ENCODE measurements around the gene TWF2. TPM values are rescaled to one million over a fixed set of nuclear protein-coding genes. Genes with fewer than 3 reads are reported as not detected.

TWF2 gene
- total and polyA plus RNA-seq, 2 of the 13 experiments (the other 11 are each of a cell fraction or from before 2014, with no cell fraction given): 45.5 to 108 TPM

DNA sequence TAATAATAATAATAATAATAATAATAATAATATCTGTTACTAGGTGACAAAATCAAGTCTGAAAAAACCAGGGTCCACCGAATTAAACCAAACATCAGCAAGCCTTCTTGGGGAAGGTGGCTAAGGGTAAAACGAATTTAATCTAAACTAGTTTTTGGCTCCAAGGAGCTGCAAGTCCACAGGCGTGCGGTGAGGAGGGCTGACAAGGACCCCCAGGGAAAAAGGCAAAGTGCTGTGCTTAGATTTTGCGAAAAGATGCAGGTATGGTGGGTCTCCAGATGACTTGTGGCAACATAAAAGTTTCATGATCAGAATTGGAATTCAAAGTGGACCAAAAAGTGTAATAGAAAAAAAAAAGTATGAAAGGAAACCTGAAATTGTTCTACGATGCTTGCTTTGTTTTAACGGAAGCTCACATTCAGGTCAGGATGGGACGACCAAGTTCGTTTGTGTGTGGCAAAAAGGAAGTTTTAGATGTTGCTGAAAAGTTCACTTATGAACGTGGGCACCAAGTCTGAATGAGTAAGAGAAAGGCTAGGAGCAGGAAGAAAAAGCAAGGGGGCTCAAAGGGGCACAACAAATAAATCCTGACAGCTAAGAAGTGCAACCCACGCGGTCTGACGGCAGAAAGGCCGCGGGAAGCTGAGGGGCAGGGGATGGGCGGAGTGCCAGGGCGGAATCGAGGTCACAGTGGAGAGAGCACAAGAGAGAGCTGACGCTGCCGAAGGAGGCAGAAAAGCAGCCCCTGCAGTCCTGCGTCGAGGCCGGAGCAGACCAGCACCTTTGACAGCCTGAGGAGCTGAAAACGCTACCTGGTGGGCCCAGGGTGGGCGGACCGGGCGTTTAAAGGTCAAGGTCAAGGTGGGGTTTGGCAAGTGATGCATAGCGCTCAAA lies 38.4 kb upstream of the TWF2 start (continued):
- TF ChIP-seq, protein P1, sequence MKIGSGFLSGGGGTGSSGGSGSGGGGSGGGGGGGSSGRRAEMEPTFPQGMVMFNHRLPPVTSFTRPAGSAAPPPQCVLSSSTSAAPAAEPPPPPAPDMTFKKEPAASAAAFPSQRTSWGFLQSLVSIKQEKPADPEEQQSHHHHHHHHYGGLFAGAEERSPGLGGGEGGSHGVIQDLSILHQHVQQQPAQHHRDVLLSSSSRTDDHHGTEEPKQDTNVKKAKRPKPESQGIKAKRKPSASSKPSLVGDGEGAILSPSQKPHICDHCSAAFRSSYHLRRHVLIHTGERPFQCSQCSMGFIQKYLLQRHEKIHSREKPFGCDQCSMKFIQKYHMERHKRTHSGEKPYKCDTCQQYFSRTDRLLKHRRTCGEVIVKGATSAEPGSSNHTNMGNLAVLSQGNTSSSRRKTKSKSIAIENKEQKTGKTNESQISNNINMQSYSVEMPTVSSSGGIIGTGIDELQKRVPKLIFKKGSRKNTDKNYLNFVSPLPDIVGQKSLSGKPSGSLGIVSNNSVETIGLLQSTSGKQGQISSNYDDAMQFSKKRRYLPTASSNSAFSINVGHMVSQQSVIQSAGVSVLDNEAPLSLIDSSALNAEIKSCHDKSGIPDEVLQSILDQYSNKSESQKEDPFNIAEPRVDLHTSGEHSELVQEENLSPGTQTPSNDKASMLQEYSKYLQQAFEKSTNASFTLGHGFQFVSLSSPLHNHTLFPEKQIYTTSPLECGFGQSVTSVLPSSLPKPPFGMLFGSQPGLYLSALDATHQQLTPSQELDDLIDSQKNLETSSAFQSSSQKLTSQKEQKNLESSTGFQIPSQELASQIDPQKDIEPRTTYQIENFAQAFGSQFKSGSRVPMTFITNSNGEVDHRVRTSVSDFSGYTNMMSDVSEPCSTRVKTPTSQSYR (CRISPR knock-in tag; IDR thresholded peaks at IDR 0.05; ENCODE audit: borderline replicate concordance): peak; percentile 8; the same call in 1 of the 2 replicates
- TF ChIP-seq ZNF563 (CRISPR knock-in tag; IDR thresholded peaks at IDR 0.05) (0 out of 2 replicates have a peak, but pooled peaks have one; percentile 7), FIP1L1 (IDR thresholded peaks at IDR 0.05; ENCODE audit: borderline replicate concordance, insufficient read depth, low read depth, low read length) (peak; percentile 19; the same call in 1 of the 2 replicates), RAD21 (CRISPR knock-in tag; IDR thresholded peaks at IDR 0.05) (no peak), ZNF431 (CRISPR knock-in tag; IDR thresholded peaks at IDR 0.05; ENCODE audit: borderline replicate concordance, low read depth) (no peak), ZNF264 (CRISPR knock-in tag; IDR thresholded peaks at IDR 0.05) (no peak), ZBTB21 (CRISPR knock-in tag; IDR thresholded peaks at IDR 0.05) (no peak), ZNF879 (CRISPR knock-in tag; IDR thresholded peaks at IDR 0.05) (no peak), HOXA9 (CRISPR knock-in tag; IDR thresholded peaks at IDR 0.05; ENCODE audit: borderline replicate concordance) (no peak), NFE2L2 (IDR thresholded peaks at IDR 0.05; ENCODE audit: low read length) (no peak), HNF4G (IDR thresholded peaks at IDR 0.05; ENCODE audit: borderline replicate concordance, low read depth, low read length) (peak; percentile 31; the same call in 1 of the 2 replicates), HNF4G (CRISPR knock-in tag; IDR thresholded peaks at IDR 0.05; ENCODE audit: borderline replicate concordance, low read depth) (no peak), SUZ12 (IDR thresholded peaks at IDR 0.05; ENCODE audit: low read depth, low read length) (no peak), ZNF20 (CRISPR knock-in tag; IDR thresholded peaks at IDR 0.05) (peak; percentile 42; the same call in 1 of the 2 replicates), KDM2A (CRISPR knock-in tag; IDR thresholded peaks at IDR 0.05; ENCODE audit: borderline replicate concordance, low read depth) (peak; percentile 54; the same call in 1 of the 2 replicates), SNRNP70 (IDR thresholded peaks at IDR 0.05; ENCODE audit: low read depth, low read length) (no peak), PHF20 (CRISPR knock-in tag; IDR thresholded peaks at IDR 0.05) (no peak)
- TF ChIP-seq, protein P2, sequence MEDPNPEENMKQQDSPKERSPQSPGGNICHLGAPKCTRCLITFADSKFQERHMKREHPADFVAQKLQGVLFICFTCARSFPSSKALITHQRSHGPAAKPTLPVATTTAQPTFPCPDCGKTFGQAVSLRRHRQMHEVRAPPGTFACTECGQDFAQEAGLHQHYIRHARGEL (CRISPR knock-in tag; IDR thresholded peaks at IDR 0.05): no peak
- TF ChIP-seq, protein P3, sequence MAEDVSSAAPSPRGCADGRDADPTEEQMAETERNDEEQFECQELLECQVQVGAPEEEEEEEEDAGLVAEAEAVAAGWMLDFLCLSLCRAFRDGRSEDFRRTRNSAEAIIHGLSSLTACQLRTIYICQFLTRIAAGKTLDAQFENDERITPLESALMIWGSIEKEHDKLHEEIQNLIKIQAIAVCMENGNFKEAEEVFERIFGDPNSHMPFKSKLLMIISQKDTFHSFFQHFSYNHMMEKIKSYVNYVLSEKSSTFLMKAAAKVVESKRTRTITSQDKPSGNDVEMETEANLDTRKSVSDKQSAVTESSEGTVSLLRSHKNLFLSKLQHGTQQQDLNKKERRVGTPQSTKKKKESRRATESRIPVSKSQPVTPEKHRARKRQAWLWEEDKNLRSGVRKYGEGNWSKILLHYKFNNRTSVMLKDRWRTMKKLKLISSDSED (CRISPR knock-in tag; IDR thresholded peaks at IDR 0.05): no peak
- TF ChIP-seq, protein P4, sequence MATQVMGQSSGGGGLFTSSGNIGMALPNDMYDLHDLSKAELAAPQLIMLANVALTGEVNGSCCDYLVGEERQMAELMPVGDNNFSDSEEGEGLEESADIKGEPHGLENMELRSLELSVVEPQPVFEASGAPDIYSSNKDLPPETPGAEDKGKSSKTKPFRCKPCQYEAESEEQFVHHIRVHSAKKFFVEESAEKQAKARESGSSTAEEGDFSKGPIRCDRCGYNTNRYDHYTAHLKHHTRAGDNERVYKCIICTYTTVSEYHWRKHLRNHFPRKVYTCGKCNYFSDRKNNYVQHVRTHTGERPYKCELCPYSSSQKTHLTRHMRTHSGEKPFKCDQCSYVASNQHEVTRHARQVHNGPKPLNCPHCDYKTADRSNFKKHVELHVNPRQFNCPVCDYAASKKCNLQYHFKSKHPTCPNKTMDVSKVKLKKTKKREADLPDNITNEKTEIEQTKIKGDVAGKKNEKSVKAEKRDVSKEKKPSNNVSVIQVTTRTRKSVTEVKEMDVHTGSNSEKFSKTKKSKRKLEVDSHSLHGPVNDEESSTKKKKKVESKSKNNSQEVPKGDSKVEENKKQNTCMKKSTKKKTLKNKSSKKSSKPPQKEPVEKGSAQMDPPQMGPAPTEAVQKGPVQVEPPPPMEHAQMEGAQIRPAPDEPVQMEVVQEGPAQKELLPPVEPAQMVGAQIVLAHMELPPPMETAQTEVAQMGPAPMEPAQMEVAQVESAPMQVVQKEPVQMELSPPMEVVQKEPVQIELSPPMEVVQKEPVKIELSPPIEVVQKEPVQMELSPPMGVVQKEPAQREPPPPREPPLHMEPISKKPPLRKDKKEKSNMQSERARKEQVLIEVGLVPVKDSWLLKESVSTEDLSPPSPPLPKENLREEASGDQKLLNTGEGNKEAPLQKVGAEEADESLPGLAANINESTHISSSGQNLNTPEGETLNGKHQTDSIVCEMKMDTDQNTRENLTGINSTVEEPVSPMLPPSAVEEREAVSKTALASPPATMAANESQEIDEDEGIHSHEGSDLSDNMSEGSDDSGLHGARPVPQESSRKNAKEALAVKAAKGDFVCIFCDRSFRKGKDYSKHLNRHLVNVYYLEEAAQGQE (IDR thresholded peaks at IDR 0.05; ENCODE audit: borderline replicate concordance in 1 of 2, low read depth in 1 of 2, low read length in 2 of 2): 0 out of 4 replicates have a peak, but pooled peaks of 1 of the 2 experiments have one; percentile 25
